Embryonic facial prominence (tissue), 1 donor: Measurements from ENCODE around the gene CHST10.
"Not testable (repeated sequence)": the region's sequence is repeated elsewhere in the genome, so short reads cannot be mapped to it uniquely, and the experiment has no call there.

Source experiments
- DNase-seq: peaks from one replicate; pipeline ENCODE4 v3.0.0-alpha.2; 2016; ENCODE audit errors: extremely low spot score

CHST10 gene, protein sequence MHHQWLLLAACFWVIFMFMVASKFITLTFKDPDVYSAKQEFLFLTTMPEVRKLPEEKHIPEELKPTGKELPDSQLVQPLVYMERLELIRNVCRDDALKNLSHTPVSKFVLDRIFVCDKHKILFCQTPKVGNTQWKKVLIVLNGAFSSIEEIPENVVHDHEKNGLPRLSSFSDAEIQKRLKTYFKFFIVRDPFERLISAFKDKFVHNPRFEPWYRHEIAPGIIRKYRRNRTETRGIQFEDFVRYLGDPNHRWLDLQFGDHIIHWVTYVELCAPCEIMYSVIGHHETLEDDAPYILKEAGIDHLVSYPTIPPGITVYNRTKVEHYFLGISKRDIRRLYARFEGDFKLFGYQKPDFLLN

DNA sequence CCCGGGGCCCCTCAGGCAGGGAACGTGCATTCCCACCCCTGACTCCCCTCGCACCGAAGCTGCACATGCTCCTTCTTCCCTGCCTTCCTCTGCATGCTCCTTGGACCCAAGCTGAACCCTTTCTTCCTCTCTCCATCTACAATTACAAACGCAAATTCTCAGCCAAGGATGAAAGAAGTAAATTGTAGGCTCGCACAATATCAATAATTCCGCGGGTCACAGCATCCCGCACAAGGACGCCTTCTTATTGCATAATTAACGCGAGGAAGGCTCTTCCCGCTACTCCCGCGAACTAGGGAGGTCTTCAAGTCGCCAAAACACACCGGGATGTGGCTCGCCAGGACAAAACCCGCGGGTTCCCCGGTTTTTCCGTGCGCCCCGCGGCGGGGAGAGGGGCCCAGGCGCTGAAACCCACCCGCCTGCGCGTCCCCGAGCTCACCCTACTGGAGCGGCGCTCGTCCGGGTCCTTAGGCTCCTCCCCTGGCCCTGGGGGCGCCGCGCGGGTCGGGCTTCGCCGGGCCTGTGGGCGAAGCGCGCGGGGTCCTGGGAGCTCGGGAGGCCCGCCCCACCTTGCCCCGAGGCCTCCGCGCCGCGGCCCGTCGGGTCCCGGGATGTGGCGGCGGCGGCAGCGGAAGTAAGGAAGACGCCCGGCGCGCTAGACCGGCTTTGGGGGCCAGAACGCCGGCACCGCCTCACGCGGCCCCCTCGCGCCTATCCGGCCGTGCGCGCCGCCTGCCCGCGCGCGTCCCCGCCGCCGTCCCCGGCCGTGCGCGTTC lies at the start of gene CHST10:
Gene CHST10 (minus strand): TSS at position 734 of the 776 bp plus-strand sequence. CDS start 10,993 bp downstream, outside the sequence.
- peak; percentile 60 for DNase-seq

DNA sequence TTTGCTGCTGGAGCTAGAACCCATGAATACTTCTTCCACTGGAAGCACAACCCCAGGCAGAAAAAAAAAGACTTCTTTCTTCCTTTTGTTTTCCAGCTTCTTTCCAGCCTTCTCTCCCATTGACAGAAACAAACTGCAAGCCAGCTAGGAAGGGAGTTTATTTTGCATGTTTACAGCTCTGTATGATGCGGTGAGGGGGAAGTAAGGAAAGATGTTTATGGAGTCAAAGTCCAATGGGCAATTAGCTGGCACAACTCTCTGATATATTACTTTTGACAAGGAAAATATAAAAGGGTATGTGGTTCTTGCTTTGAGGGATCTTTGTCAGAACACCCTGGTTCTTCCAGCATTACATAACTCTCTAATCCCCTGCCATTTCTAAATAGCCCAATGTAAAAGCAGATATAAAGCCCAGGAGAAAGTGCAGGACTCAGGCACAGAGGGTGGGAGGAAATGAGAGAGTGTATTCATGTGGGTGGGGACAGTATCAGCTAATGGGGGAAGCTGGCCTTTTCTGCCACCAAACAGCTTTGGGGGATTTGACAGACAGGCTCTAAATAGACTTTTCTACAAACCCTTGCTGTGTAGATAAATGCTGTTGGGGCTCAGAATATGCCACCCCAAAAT lies 43.5 kb upstream of the CHST10 start:
- no peak for DNase-seq

DNA sequence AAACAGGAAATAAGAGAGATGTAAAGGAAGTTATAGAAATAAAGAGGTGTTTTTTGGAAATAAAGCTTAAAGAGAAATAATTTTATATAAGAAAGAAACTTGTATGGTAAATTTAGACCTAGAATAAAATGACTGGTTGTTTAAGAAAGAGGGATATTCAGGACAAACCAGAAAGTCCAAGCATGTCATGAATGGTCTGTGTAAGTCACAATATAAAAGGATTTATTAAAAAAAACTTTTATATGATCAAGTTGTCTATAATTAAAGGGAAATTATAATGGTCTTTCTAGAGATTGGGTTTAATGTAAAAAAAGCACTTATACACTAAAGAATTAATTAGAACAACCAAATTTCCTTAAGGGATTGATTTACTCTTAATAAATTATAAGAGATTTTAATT lies 38.9 kb upstream of the CHST10 start:
- DNase-seq: not testable (repeated sequence)

DNA sequence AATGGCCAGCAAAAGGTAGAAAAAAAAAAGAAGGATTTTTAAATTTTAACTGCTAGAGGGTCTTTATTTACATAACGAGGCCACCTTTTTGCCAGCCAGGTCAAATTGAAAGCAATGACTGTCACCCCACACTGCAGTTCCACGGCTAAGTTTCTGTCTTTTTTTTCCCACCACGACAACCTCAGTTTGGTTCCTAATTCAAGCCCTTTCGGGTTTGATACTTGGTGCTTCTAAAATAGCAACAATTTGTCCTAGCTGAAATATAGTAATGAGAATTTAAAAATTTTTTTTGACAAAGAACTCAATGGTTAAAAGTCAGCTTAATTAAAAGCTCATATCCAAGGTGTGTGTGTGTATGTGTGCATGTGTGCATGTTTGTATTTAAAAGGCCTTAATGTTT lies 36.4 kb upstream of the CHST10 start:
- DNase-seq: no peak

DNA sequence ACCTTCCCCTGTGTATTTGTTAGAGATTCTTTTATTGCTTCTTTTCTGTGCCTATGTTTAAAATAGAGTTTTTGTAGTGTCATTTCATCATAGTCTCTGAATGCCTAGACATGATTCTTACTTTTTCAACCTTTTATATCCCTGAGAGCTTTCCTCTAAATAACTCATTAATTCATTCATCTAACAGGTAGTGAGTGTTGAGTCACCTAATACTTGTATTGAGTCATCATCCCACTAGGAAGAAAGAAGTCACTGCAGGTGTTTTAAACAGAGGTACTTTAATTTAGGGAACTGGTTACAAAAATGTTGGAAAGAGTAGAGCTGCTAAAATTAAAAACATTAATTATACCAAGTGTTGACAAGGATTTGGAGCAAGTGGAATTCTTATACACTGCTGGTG lies 34.3 kb upstream of the CHST10 start:
- no peak for DNase-seq

DNA sequence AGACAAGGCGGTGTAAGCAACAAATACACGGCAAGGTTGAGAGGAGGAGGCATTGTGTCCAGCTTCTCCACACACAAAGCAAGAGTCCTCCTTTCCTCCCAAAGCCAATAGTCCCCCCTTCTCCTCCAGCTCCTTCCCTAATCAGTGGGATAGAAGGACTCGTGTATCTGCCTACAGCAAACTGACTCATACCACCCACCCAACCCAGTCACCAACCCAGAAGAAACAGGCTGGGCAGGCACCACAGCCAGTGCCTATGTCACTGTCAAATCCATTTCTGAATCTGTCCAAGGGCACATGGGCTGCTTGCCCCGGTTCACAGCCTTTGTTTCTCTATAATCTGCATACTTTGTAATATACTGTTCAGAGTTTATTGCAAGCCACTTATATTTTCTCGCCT lies 33.6 kb upstream of the CHST10 start:
- no peak for DNase-seq

DNA sequence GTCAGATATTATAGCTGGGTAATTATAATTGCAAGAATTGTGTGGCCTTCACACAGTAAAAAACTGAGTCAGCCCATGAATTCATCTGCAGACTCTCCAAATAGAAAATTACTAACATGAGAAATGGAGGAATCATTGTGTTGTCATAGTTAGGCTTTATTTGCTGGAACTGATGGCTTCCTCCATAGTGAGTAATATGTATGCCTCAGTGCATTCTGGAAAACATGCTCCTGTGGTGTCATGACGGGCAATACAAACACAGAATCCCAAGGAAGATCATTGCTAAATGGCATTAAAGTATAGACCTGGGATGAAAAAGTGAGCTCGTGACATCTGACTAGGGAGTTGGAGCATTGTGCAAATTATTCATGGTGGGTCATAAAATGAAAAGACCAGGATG lies 29.2 kb upstream of the CHST10 start:
- no peak for DNase-seq

DNA sequence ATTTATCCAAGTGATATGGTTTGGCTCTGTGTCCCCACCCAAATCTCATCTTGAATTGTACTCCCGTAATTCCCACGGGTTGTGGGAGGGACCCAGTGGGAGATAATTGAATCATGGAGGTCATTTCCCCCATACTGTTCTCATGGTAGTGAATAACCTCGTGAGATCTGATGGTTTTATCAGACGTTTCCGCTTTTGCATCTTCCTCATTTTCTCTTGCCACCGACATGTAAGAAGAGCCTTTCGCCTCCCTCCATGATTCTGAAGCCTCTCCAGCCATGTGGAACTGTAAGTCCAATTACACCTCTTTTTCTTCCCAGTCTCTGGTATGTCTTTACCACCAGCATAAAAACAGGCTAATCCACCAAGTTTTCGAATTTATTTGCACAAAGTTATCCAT lies 20.3 kb upstream of the CHST10 start:
- DNase-seq: no peak

DNA sequence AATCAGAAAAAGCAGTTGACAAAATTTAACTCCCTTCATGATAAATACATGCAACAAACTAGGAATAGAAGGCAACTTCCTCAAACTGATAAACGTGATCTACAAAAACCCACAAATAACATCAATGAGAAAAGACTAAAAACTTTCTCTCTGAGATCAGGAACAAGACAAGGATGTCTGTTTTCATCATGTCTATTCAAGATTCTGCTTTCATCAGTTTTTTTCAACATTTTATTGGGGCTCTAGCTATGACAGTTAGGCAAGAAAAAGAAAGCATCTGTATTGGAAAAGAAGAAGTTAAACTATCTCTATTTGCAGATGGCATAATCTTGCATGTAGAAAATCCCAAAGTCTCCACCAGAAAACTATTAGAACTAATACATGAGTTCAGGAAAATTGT lies 12.3 kb upstream of the CHST10 start:
- DNase-seq: no peak

DNA sequence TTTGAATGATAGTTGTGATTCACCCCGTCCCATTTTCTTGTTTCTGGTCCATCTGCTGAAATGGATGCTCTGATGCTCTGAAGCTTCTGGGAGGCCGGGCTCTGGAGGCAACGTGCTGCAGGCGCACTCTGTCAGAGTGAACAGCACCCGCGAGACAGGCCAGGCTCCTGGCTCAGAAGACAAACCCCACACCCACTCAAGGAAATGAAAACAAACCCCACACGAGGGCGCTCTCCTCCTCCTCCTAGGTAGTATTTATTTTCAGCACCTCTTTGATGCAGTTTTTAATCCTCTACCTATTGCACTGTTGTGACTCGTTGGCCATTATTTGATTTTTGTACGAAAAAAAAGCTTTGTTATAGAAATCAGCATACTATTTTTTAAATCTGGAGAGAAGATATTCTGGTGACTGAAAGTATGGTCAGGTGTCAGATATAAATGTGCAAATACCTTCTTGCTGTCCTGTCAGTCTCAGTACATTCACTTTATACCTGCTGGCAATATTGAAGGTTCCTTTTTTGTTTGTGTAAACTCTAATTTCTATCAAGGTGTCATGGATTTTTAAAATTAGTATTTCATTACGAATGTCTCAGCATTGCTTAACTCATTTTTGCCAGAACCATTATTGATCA lies 10.3 kb upstream of the CHST10 start:
- no peak for DNase-seq

DNA sequence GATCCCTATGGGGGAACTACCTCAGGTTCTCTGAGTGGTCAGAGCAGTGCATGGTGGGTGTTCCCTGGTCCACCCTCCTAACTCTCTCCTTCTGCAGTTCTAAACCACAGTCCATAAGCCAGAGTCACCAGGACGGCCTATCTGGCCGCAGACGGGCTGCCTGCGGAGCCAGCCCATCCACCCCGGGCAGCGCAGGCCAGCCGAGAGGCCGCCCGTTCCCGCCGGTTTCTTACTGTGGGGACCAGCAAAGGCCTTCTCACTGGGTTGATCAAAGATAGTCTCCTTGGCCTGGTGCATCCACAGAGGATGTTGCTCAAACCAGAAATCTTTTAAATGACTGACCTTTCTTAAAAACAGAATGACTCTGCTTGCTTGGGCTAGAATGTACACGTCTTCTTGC lies 9.6 kb upstream of the CHST10 start:
- DNase-seq: no peak

DNA sequence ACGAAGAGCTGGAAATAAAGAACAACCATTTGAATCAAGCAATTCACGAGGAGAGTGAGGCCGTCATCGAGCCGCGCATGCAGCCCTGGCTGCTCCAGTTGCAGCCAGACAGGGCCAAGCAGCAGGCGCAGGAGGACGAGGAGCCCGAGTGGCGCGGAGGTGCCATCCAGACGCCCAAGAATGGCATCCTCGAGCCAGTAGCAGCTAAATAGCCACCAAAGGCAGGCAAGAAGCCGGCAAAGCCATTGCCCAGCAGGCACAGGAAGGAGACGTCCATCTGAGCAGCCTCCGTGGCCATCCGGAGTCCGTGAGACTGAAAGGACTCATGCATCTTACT lies 8.9 kb upstream of the CHST10 start:
- no peak for DNase-seq

DNA sequence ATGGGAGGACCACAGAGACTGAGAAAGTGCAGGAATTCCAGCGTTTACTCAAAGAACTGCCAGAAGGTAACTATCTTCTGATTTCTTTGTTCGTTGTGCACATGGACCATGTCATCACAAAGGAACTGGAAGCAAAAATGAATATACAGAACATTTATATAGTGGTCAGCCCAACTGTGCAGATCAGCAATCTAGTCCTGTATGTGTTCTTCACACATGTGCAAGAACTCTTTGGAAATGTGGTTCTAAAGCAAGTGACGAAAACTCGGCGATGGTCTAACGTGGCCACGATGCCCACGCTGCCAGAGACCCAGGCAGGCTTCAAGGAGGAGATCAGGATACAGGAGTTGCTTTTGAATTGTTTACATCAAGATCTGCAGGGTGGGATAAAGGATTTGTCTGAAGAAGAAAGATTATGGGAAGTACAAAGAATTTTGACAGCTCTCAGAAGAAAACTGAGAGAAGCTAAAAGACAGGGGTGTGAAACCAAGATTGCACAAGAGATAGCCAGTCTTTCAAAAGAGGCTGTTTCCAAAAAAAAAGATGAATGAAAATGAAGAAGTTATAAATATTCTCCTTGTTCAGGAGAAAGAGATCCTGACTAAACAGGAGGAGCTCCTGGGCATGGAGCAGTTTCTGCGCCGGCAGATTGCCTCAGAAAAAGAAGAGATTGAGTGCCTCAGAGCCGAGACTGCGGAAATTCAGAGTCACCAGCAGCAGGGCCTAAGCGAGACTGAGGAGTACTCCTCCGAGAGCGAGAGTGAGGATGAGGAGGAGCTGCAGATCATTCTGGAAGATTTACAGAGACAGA lies 8.3 kb upstream of the CHST10 start:
- DNase-seq: no peak

DNA sequence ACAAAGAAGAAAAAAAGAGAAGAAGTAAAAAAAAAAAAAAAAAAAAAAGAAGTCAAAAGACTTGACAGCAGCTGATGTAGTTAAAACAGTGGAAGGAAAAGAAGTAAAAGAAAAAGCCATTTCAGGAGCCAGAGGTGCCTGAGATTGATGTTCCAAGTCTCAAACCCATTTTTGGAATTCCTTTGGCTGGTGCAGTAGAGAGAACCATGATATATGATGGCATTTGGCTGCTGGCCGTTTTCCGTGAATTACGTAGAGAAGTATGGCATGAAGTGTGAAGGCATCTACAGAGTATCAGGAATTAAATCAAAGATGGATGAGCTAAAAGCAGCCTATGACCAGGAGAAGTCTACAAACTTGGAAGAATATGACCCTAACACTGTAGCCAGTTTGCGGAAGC lies 7.6 kb upstream of the CHST10 start:
- DNase-seq: no peak

DNA sequence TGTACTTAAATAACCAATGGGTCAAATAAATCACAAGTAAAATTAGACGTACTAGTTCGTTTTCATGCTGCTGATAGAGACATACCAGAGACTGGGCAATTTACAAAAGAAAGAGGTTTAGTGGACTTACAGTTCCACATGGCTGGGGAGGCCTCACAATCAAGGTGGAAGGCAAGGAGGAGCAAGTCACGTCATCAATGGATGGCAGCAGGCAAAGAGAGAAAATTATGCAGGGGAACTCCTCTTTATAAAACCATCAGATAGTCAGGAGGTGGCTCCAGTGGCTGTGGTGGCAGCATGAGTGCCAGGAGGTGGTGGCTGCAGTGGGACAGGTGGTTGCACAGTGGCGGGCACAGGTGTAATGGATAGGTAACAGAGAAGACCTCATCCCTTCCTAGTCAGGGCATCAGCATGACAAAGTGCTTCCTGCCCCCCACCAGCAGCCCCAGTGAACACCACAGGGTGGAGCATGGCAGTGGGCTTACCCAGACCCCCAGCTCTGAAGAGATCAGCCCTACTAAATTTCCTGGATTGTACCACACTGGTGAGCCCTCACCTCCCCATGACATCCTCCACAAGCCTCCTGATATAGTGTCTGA lies 6.9 kb upstream of the CHST10 start:
- no peak for DNase-seq

DNA sequence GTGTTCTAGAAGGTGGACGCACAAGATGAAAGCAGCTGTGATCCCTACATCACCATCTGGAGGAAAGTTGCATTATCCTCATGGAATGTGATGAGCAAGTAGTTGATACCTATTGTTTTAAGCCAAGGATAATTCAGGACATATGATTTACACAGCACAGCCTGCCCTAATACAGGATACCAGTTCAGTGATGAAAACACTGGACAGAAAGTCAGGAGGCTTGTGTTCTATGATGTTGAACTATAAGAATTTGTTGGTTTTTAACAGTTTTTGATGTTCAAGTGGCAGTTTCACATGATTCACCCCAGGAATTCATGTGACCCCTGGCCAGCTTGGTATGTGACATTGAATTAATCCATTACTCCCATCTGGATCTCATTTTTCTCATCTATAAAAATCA lies 6.2 kb upstream of the CHST10 start:
- no peak for DNase-seq

DNA sequence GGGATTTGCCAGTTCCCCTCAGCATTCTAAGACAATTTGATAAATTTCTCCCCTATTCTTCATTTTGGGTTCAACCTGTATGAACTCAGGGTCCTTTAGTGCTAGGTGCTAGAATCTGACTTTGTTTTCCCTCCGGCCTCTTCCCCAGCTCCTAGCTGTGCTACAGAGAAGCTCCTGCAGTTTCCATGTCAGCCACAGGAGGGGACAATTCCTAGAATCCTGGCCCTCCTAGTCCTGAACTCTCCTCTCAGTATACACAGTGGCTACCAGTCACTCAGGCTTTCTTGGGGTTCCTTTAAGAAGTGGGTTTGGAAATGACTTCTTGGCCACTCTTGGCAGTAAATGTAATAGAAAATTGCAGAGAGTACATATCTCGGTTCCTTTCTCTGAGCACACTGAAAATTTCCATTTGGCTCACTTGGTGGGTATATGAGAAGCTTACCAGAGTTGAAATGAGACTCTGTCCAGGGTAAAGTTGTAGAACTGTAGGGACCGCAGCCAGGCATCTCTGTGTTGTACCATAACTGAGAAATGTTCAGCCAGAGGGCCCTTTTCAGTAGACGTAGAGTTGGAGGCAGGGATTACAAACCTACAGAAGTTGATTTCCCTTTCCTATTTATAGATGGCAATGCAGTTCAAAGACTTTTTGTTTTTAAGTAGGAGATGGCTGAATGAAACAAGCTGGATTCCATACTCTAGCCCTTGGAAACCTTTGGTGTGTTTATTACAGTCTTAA lies 5.0 kb upstream of the CHST10 start:
- DNase-seq: no peak

DNA sequence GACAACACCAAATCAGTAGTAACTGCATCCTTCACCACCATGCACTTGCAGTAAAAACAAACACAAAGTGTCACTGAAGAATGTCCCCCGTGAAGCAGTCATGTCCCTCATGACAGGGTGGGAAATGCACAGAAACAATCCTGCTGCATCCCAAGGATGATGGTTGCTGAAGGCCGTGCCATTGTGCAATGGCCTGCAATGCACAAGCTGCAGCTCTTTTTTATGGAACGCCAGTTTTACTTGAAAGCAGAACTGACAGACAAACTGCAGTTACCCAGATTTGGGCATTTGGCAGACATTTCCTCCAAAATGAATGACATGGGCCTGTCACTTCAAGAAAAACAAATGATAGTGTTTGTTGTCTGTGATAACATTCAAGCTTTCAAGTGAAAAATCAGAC lies 2.4 kb upstream of the CHST10 start:
- no peak for DNase-seq

DNA sequence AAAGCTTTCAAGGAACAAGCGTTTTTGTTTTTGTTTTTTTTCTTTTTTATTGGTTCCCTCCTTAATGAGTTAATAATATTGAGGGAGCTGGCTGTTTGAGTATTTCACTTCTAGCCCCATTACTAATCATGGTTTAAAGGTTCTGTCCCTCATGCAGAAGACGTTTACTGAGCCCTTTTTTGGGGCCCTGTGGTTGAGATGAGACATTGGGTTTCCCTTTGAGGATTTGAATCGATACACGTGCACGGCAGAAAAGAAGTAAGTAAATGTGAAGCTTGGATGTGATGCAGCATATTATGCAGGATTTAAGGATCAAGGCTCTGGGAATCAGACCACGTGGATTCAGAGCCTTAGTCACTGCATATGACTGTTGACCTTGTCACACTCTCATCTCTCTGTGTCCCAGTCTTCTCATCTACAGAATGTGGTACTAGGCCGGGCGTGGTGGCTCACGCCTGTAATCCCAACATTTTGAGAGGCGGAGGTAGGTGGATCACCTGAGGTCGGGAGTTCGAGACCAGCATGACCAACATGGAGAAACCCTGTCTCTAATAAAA lies 1.0 kb upstream of the CHST10 start:
- DNase-seq: no peak

DNA sequence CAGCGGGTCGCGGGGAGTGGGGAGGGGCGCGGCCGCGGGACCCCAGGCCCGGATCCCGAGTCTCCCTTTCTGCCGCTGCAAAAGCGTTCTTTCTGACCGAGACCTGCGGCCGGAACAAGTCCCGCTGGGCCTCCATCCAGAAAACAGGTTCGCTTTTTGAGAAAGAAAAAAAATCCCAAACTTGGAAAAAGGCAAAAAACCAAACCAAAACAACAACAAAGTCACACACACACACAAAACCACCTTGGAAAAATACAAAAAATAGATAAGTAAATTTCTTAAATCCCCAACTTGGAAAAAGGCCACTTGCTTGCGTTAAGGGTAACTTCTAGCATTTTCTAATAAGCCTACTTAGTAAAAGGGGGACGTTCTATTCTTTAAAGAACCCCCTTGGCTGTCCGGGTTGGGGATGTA lies 250 bp upstream of the CHST10 start:
- no peak for DNase-seq
